WTC11 (cell line): Measurements from ENCODE around the gene GALNT2.

Experiments used
- E2F5 ChIP-seq: sonication (generic); formaldehyde crosslinking; IDR thresholded peaks from 2 replicates; pipeline ENCODE4 v1.8.1; 2022; ENCODE audit warnings: mild to moderate bottlenecking, moderate library complexity, missing genetic modification reagents
- ETV6 ChIP-seq: sonication (generic); formaldehyde crosslinking; IDR thresholded peaks from 2 replicates; pipeline ENCODE4 v1.8.1; 2022; ENCODE audit warnings: mild to moderate bottlenecking, missing genetic modification reagents
- FOXJ3 ChIP-seq: sonication (generic); formaldehyde crosslinking; IDR thresholded peaks from 2 replicates; pipeline ENCODE4 v1.9.0; 2021; ENCODE audit warnings: missing genetic modification reagents, mild to moderate bottlenecking, borderline replicate concordance
- FOXK1 ChIP-seq: sonication (generic); formaldehyde crosslinking; IDR thresholded peaks from 2 replicates; pipeline ENCODE4 v1.8.0; 2022; ENCODE audit warnings: mild to moderate bottlenecking, moderate library complexity, missing genetic modification reagents
- KAT7 ChIP-seq: sonication (generic); formaldehyde crosslinking; IDR thresholded peaks from 2 replicates; pipeline ENCODE4 v1.8.1; 2023; ENCODE audit warnings: missing genetic modification reagents, mild to moderate bottlenecking, borderline replicate concordance
- NFE2L1 ChIP-seq: sonication (generic); formaldehyde crosslinking; IDR thresholded peaks from 2 replicates; pipeline ENCODE4 v1.8.1; 2023; ENCODE audit warnings: missing genetic modification reagents
- NR2C2 ChIP-seq: sonication (generic); formaldehyde crosslinking; IDR thresholded peaks from 2 replicates; pipeline ENCODE4 v1.8.0; 2022; ENCODE audit warnings: mild to moderate bottlenecking, missing genetic modification reagents
- USF1 ChIP-seq: sonication (generic); formaldehyde crosslinking; IDR thresholded peaks from 2 replicates; pipeline ENCODE4 v1.8.0; 2022; ENCODE audit warnings: mild to moderate bottlenecking, missing genetic modification reagents
- ZNF423 ChIP-seq: fragments of 250-450 bp; sonication (Bioruptor Pico); IDR thresholded peaks from 2 replicates; pipeline ENCODE4 v2.1.2; 2022; ENCODE audit warnings: mild to moderate bottlenecking, moderate library complexity
- ZNF512 ChIP-seq: sonication (generic); formaldehyde crosslinking; IDR thresholded peaks from 2 replicates; pipeline ENCODE4 v1.8.1; 2022; ENCODE audit warnings: missing genetic modification reagents, borderline replicate concordance
- TF ChIP-seq, protein P1 (sequence below): sonication (generic); formaldehyde crosslinking; IDR thresholded peaks from 2 replicates; pipeline ENCODE4 v1.8.0; 2022; ENCODE audit warnings: mild to moderate bottlenecking, missing genetic modification reagents
- TF ChIP-seq, protein P2 (sequence below): fragments of 200-600 bp; IDR thresholded peaks from 2 replicates; pipeline ENCODE4 v1.8.0; 2022; ENCODE audit warnings: antibody characterized with exemption
- TF ChIP-seq, protein P3 (sequence below): sonication (generic); formaldehyde crosslinking; IDR thresholded peaks from 2 replicates; pipeline ENCODE4 v1.8.0; 2022; ENCODE audit warnings: mild to moderate bottlenecking, missing genetic modification reagents

DNA sequence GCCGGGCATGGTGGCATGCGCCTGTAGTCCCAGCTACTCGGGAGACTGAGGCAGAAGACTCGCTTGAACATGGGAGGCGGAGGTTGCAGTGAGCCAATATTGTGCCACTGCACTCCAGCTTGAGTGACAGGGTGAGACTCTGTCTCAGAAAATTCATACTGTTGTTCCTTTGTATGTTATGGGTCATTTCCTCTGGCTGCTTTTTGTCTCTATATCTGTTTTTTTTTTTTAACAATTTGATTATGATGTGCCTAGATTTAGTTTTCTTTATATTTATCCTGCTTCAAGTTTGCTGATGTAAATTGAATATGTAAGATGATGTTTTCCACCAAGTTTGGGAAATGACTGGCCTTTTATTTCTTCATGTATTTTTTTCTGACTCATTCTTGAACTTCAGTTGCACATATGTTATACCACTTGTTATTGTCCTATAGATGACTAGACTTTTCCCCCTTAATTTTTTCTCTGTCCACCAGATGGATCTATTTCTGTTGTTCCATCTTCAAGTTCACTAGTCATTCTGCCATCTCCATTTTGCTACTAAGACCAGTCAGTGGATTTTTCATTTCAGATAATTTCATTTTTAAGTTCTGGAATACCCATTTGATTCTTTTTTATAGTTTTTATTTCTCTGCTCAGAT, 173.5 kb downstream of the GALNT2 start:
- TF ChIP-seq, protein P1, sequence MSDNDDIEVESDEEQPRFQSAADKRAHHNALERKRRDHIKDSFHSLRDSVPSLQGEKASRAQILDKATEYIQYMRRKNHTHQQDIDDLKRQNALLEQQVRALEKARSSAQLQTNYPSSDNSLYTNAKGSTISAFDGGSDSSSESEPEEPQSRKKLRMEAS (CRISPR knock-in tag), result no peak
- TF ChIP-seq, protein P2, sequence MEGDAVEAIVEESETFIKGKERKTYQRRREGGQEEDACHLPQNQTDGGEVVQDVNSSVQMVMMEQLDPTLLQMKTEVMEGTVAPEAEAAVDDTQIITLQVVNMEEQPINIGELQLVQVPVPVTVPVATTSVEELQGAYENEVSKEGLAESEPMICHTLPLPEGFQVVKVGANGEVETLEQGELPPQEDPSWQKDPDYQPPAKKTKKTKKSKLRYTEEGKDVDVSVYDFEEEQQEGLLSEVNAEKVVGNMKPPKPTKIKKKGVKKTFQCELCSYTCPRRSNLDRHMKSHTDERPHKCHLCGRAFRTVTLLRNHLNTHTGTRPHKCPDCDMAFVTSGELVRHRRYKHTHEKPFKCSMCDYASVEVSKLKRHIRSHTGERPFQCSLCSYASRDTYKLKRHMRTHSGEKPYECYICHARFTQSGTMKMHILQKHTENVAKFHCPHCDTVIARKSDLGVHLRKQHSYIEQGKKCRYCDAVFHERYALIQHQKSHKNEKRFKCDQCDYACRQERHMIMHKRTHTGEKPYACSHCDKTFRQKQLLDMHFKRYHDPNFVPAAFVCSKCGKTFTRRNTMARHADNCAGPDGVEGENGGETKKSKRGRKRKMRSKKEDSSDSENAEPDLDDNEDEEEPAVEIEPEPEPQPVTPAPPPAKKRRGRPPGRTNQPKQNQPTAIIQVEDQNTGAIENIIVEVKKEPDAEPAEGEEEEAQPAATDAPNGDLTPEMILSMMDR, result no peak
- no peak for TF ChIP-seq ETV6 (CRISPR knock-in tag)
- TF ChIP-seq KAT7 (CRISPR knock-in tag), result no peak
- TF ChIP-seq, protein P3, sequence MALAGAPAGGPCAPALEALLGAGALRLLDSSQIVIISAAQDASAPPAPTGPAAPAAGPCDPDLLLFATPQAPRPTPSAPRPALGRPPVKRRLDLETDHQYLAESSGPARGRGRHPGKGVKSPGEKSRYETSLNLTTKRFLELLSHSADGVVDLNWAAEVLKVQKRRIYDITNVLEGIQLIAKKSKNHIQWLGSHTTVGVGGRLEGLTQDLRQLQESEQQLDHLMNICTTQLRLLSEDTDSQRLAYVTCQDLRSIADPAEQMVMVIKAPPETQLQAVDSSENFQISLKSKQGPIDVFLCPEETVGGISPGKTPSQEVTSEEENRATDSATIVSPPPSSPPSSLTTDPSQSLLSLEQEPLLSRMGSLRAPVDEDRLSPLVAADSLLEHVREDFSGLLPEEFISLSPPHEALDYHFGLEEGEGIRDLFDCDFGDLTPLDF (CRISPR knock-in tag), result no peak
- TF ChIP-seq ZNF512 (CRISPR knock-in tag), result no peak
- TF ChIP-seq USF1 (CRISPR knock-in tag), result no peak
- no peak for TF ChIP-seq FOXK1
- no peak for TF ChIP-seq NR2C2 (CRISPR knock-in tag)
- TF ChIP-seq ZNF423 (CRISPR knock-in tag), result no peak
- no peak for TF ChIP-seq FOXJ3
- no peak for TF ChIP-seq E2F5 (CRISPR knock-in tag)
- TF ChIP-seq NFE2L1 (CRISPR knock-in tag), result no peak
